Fibroblast of lung (primary cell): ENCODE data around the gene RFX5. TPM values are rescaled to one million over a fixed set of nuclear protein-coding genes. Genes with fewer than 3 reads are reported as not detected.

Source experiments
- DNase-seq, 2 donors: peaks; one replicate each; pipeline versions ENCODE4 v3.0.0 to v3.0.0-alpha.2; 2010; ENCODE audit warnings: low read depth in 2 of 2
- H2AFZ ChIP-seq: 2 replicates; pipeline ENCODE4 v1.5.1; 2012; ENCODE audit warnings: low read length, control low read depth, inconsistent platforms
- H3K27ac ChIP-seq: 2 replicates; pipeline ENCODE4 v1.5.1; 2011; ENCODE audit warnings: low read length, control low read depth; ENCODE audit not compliant: insufficient read depth
- H3K27me3 ChIP-seq: 2 replicates; pipeline ENCODE4 v1.5.1; 2011; ENCODE audit warnings: mild to moderate bottlenecking, low read length; ENCODE audit not compliant: control insufficient read depth, insufficient read depth
- H3K36me3 ChIP-seq: 2 replicates; pipeline ENCODE4 v1.5.1; 2011; ENCODE audit warnings: low read length; ENCODE audit not compliant: control insufficient read depth, insufficient read depth
- H3K4me1 ChIP-seq: 2 replicates; pipeline ENCODE4 v1.5.1; 2011; ENCODE audit warnings: low read length; ENCODE audit not compliant: control insufficient read depth, insufficient read depth; ENCODE audit errors: extremely low read depth
- H3K4me2 ChIP-seq: 2 replicates; pipeline ENCODE4 v1.5.1; 2011; ENCODE audit warnings: low read length, control low read depth; ENCODE audit not compliant: insufficient read depth; ENCODE audit errors: extremely low read depth
- H3K4me3 ChIP-seq, 4 experiments: fragments of 200-600 bp in 1 of 4; sonication (generic) in 1 of 4; replicated peaks in 1 of 4; 2 replicates each; pipeline ENCODE4 v1.5.1; 2011 to 2016; ENCODE audit warnings: low read length in 4 of 4, low read depth in 3 of 4, mild to moderate bottlenecking in 3 of 4, control low read depth in 2 of 4, inconsistent platforms in 1 of 4, mixed read lengths in 1 of 4; ENCODE audit not compliant: insufficient read depth in 1 of 4; ENCODE audit errors: control extremely low read depth in 1 of 4
- H3K79me2 ChIP-seq: 2 replicates; pipeline ENCODE4 v1.5.1; 2012; ENCODE audit warnings: mild to moderate bottlenecking, low read length, inconsistent platforms; ENCODE audit not compliant: control insufficient read depth, insufficient read depth
- H3K9ac ChIP-seq: 2 replicates; pipeline ENCODE4 v1.5.1; 2011; ENCODE audit warnings: mild to moderate bottlenecking, low read length, control low read depth; ENCODE audit not compliant: insufficient read depth
- H3K9me3 ChIP-seq: 2 replicates; pipeline ENCODE4 v1.5.1; 2012; ENCODE audit warnings: low read depth, low read length; ENCODE audit not compliant: control insufficient read depth, insufficient read depth
- H4K20me1 ChIP-seq: 2 replicates; pipeline ENCODE4 v1.5.1; 2011; ENCODE audit warnings: low read length; ENCODE audit not compliant: control insufficient read depth, insufficient read depth; ENCODE audit errors: extremely low read depth
- EZH2 ChIP-seq: IDR thresholded peaks from 2 replicates; pipeline ENCODE4 v1.5.1; 2012; ENCODE audit warnings: low read length, control low read depth, mild to moderate bottlenecking; ENCODE audit errors: missing control alignments
- polyA plus RNA-seq, 2 donors: library from polyadenylated mRNA; depleted of rRNA in 1 of 2; stranded (reverse) in 1 of 2; unstranded in 1 of 2; fragments of >200 nt; gene quantifications; 2 replicates each; pipeline ENCODE4 v1.2.1, GENCODE V29; 2011 to 2012; ENCODE audit warnings: missing spikeins in 1 of 2
- total RNA-seq: library from RNA; depleted of rRNA; stranded (reverse); fragments of >200 nt; gene quantifications from 2 replicates; pipeline ENCODE4 v1.2.1, GENCODE V29; 2014
- TF ChIP-seq, protein P1 (sequence below), 2 donors: IDR thresholded peaks in 1 of 2; conservative IDR thresholded peaks in 1 of 2; 1 replicate in 1 of 2; 2 replicates in 1 of 2; pipeline ENCODE4 v1.5.1; 2011 to 2012; ENCODE audit warnings: low read length in 2 of 2, control low read depth in 1 of 2, inconsistent platforms in 1 of 2, low read depth in 1 of 2, mild to moderate bottlenecking in 1 of 2

Gene RFX5
- total and polyA plus RNA-seq, 2 donors (not counting 1 experiment from before 2014, with no cell fraction given): 18.4 to 35.5 TPM

GRCh38 chr1:151384584-151384983, 37.5 kb upstream of the RFX5 start:
- Histone ChIP-seq H3K4me3 (no peak overlapping the region), H3K9ac (no peak overlapping the region), H3K4me2 (no peak overlapping the region), H3K36me3 (no peaks in the 10 kb centered on the region), H3K79me2 (no peaks in the 10 kb centered on the region), H3K27me3 (peaks cover 7% of the 10 kb centered on the region), H4K20me1 (no peaks in the 10 kb centered on the region), H2AFZ (no peak overlapping the region), H3K9me3 (no peaks in the 10 kb centered on the region), H3K4me1 (no peaks in the 10 kb centered on the region), H3K27ac (no peak overlapping the region)
- DNase-seq: no peak
- TF ChIP-seq EZH2: no peak
- TF ChIP-seq, protein P1, sequence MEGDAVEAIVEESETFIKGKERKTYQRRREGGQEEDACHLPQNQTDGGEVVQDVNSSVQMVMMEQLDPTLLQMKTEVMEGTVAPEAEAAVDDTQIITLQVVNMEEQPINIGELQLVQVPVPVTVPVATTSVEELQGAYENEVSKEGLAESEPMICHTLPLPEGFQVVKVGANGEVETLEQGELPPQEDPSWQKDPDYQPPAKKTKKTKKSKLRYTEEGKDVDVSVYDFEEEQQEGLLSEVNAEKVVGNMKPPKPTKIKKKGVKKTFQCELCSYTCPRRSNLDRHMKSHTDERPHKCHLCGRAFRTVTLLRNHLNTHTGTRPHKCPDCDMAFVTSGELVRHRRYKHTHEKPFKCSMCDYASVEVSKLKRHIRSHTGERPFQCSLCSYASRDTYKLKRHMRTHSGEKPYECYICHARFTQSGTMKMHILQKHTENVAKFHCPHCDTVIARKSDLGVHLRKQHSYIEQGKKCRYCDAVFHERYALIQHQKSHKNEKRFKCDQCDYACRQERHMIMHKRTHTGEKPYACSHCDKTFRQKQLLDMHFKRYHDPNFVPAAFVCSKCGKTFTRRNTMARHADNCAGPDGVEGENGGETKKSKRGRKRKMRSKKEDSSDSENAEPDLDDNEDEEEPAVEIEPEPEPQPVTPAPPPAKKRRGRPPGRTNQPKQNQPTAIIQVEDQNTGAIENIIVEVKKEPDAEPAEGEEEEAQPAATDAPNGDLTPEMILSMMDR (conservative IDR thresholded peaks at IDR 0.05 in 1 of 2, IDR thresholded peaks at IDR 0.05 in 1 of 2; ENCODE audit: low read depth in 1 of 2, low read length in 2 of 2): no peak

DNA sequence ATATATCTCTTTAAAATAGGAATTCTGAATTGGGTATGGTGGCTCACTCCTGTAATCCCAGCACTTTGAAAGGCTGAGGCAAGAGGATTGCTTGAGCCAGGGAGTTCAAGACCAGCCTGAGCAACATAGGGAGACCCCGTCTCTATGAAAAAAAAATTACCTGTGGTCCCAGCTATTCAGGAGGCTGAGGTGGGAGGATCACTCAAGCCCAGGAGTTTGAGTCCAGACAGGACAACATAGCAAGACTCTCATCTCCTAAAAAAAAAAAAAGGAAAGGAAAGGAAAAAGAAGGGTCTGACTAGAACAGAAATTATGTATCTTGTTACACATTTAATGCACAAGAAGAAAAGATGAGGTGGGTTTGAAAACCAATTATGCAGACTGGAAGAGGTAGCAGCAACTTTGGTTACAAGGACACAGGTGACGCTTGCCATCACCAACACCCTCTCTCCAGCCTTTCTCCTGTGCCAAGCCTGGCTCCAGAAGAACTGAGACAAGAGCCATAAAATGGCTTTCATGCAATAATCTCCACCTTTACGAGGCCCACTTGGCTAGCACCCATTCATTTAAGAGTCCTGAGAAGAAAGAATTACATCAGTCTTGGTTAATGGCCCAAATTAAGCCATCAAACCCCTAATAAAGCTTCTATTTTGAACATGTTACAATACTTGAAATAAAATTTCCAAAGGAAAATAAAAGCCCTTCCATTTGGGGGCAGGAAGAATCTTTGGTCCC, 30.3 kb upstream of the RFX5 start:
- Histone ChIP-seq H2AFZ (no peak overlapping the region), H3K4me2 (no peak overlapping the region), H4K20me1 (no peaks in the 10 kb centered on the region), H3K9me3 (no peaks in the 10 kb centered on the region), H3K36me3 (no peaks in the 10 kb centered on the region), H3K79me2 (no peaks in the 10 kb centered on the region), H3K27ac (no peak overlapping the region), H3K9ac (no peak overlapping the region), H3K4me3 (no peak overlapping the region), H3K4me1 (no peaks in the 10 kb centered on the region), H3K27me3 (peaks cover 7% of the 10 kb centered on the region)
- no peak for TF ChIP-seq EZH2
- TF ChIP-seq, protein P1 (conservative IDR thresholded peaks at IDR 0.05 in 1 of 2, IDR thresholded peaks at IDR 0.05 in 1 of 2; ENCODE audit: low read depth in 1 of 2, low read length in 2 of 2): no peak
- no peak for DNase-seq

GRCh38 chr1:151373196-151373595, 26.1 kb upstream of the RFX5 start:
- H4K20me1 ChIP-seq: no peaks in the 10 kb centered on the region
- peaks cover 2% of the 10 kb centered on the region for H3K27me3 ChIP-seq
- no peaks in the 10 kb centered on the region for H3K79me2 ChIP-seq
- H3K4me3 ChIP-seq: no peak overlapping the region
- no peak for TF ChIP-seq EZH2
- TF ChIP-seq, protein P1 (conservative IDR thresholded peaks at IDR 0.05 in 1 of 2, IDR thresholded peaks at IDR 0.05 in 1 of 2; ENCODE audit: low read depth in 1 of 2, low read length in 2 of 2): no peak
- H3K36me3 ChIP-seq: no peaks in the 10 kb centered on the region
- no peak overlapping the region for H2AFZ ChIP-seq
- H3K9ac ChIP-seq: no peak overlapping the region
- DNase-seq: no peak
- H3K4me2 ChIP-seq: no peak overlapping the region
- no peak overlapping the region for H3K27ac ChIP-seq
- no peaks in the 10 kb centered on the region for H3K9me3 ChIP-seq
- H3K4me1 ChIP-seq: peaks cover 3% of the 10 kb centered on the region
